Measurements from ENCODE around the gene KLRC1.
"Not testable (repeated sequence)": the region's sequence is repeated elsewhere in the genome, so short reads cannot be mapped to it uniquely, and the experiment has no call there.

The KLRC1 gene

DNA sequence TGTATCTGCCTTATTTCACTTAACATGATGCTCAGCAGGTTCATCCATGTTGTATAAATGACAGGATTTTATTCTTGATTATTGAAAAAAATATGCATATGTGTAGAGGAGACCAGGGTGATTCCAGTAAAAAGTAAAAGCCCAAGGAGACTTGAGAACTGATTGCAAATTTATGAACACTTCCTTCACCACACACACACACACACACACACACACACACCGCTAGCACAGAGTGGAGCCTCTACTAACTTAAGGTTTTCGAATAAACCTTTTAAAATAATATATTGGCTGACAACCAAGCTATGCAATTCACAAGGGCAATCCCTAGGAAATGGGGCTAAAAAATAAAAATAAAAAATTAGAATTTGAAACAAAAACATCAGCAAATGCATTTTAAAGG is 55.0 kb downstream of the KLRC1 start (continued):
- TF ChIP-seq CSDC2 (CRISPR knock-in tag; IDR thresholded peaks at IDR 0.05) (no peak), ARNTL (CRISPR knock-in tag; IDR thresholded peaks at IDR 0.05; ENCODE audit: borderline replicate concordance, low read depth) (no peak)

DNA sequence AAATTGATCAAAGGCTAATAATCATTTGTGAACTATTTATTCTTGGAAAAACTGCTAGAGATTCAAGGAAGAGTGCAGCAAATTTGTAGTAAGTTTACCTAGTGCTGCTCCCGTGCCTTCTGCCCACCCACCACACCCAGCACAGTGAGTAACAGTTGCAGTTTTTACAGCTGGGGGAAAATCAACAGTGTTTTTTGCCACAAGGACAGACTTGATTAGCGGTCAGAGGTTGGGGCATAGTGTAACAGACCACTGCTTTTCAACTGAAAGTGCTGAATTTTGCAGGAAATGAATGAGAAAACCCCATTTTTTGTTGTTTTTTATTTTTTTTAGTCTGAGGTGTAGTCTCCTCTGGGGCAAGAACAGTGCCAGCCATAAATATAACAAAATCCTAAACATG is 55.9 kb downstream of the KLRC1 start:
- ATAC-seq = no peak
- TF ChIP-seq, protein P1, sequence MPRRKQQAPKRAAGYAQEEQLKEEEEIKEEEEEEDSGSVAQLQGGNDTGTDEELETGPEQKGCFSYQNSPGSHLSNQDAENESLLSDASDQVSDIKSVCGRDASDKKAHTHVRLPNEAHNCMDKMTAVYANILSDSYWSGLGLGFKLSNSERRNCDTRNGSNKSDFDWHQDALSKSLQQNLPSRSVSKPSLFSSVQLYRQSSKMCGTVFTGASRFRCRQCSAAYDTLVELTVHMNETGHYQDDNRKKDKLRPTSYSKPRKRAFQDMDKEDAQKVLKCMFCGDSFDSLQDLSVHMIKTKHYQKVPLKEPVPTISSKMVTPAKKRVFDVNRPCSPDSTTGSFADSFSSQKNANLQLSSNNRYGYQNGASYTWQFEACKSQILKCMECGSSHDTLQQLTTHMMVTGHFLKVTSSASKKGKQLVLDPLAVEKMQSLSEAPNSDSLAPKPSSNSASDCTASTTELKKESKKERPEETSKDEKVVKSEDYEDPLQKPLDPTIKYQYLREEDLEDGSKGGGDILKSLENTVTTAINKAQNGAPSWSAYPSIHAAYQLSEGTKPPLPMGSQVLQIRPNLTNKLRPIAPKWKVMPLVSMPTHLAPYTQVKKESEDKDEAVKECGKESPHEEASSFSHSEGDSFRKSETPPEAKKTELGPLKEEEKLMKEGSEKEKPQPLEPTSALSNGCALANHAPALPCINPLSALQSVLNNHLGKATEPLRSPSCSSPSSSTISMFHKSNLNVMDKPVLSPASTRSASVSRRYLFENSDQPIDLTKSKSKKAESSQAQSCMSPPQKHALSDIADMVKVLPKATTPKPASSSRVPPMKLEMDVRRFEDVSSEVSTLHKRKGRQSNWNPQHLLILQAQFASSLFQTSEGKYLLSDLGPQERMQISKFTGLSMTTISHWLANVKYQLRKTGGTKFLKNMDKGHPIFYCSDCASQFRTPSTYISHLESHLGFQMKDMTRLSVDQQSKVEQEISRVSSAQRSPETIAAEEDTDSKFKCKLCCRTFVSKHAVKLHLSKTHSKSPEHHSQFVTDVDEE (CRISPR knock-in tag; IDR thresholded peaks at IDR 0.05) = no peak
- TF ChIP-seq TCF4 (CRISPR knock-in tag; IDR thresholded peaks at IDR 0.05; ENCODE audit: borderline replicate concordance) = no peak
- TF ChIP-seq, protein P2, sequence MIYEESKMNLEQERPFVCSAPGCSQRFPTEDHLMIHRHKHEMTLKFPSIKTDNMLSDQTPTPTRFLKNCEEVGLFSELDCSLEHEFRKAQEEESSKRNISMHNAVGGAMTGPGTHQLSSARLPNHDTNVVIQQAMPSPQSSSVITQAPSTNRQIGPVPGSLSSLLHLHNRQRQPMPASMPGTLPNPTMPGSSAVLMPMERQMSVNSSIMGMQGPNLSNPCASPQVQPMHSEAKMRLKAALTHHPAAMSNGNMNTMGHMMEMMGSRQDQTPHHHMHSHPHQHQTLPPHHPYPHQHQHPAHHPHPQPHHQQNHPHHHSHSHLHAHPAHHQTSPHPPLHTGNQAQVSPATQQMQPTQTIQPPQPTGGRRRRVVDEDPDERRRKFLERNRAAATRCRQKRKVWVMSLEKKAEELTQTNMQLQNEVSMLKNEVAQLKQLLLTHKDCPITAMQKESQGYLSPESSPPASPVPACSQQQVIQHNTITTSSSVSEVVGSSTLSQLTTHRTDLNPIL (CRISPR knock-in tag; IDR thresholded peaks at IDR 0.05; ENCODE audit: low read depth) = no peak
- TF ChIP-seq, protein P3, sequence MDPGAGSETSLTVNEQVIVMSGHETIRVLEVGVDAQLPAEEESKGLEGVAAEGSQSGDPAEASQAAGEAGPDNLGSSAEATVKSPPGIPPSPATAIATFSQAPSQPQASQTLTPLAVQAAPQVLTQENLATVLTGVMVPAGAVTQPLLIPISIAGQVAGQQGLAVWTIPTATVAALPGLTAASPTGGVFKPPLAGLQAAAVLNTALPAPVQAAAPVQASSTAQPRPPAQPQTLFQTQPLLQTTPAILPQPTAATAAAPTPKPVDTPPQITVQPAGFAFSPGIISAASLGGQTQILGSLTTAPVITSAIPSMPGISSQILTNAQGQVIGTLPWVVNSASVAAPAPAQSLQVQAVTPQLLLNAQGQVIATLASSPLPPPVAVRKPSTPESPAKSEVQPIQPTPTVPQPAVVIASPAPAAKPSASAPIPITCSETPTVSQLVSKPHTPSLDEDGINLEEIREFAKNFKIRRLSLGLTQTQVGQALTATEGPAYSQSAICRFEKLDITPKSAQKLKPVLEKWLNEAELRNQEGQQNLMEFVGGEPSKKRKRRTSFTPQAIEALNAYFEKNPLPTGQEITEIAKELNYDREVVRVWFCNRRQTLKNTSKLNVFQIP (CRISPR knock-in tag; IDR thresholded peaks at IDR 0.05; ENCODE audit: borderline replicate concordance, low read depth) = no peak

DNA sequence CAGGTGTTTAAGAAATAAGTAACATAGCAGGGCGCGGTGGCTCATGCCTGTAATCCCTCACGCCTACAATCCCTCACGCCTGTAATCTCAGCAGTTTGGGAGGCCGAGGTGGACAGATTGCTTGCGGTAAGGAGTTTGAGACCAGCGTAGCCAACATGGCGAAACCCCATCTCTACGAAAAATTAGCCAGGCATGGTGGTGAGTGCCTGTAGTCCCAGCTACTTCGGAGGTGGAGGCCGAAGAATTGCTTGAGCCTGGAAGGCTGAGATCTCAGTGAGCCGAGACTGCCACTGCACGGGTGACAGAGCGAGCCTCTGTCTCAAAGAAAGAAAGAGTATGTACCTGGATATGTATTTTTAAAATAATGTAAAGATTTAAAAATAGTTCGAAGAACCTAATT is 57.0 kb downstream of the KLRC1 start:
- not testable (repeated sequence) for ATAC-seq
